ENCODE data around the gene INPP5B. TPM values are rescaled to one million over a fixed set of nuclear protein-coding genes. Genes with fewer than 3 reads are reported as not detected.
A peak's percentile ranks its signal among the peaks of the same experiment; 100 is the strongest.
"Not testable (repeated sequence)": the region's sequence is repeated elsewhere in the genome, so short reads cannot be mapped to it uniquely, and the experiment has no call there.

The INPP5B gene
- total and polyA plus RNA-seq, 8 donors: 7.5 to 16.1 (median 12.3) TPM

GRCh38 chr1:37905727-37906126 lies 41.1 kb downstream of the INPP5B start:
- no peak for TF ChIP-seq CTCF (IDR thresholded peaks at IDR 0.05)
- Histone ChIP-seq H3K4me3 (no peak overlapping the region), H3K27ac (no peak overlapping the region), H3K27me3 (no peaks in the 10 kb centered on the region), H3K9me3 (no peaks in the 10 kb centered on the region), H3K36me3 (no peaks in the 10 kb centered on the region), H3K4me1 (no peaks in the 10 kb centered on the region)
- WGBS, 2 donors: 98 to 100% methylated on average over 1 of the region's 1 CpG
- no peak for FAIRE-seq
- ATAC-seq: no peak
- intact Hi-C loops (cut with DNase I): no loop called here
- DNase-seq: no peak

GRCh38 chr1:37903921-37904320 lies 42.9 kb downstream of the INPP5B start:
- intact Hi-C loops (cut with DNase I); H3K36me3 ChIP-seq; FAIRE-seq; H3K4me3 ChIP-seq; H3K4me1 ChIP-seq; DNase-seq; H3K9me3 ChIP-seq; H3K27ac ChIP-seq; H3K27me3 ChIP-seq; ATAC-seq: not testable (repeated sequence)
- WGBS, 2 donors: 95 to 96% methylated on average over 6 of the region's 6 CpGs

DNA sequence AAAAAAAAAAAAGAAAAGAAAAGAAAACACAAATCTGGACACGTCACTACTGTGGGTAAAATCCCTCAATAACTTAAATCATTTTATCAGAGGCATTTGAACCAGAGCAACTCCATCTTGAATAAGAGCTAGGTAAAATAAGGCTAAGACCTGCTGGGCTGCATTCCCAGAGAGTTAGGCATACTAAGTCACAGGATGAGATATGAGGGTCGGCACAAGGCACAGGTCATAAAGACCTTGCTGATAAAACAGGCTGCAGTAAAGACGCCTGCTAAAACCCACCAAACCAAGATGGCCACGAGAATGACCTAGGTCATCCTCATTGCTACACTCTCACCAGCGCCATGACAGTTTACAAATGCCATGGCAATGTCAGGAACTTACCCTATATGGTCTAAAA lies 43.9 kb downstream of the INPP5B start:
- no peak for TF ChIP-seq CTCF (IDR thresholded peaks at IDR 0.05)
- FAIRE-seq (no peak), DNase-seq (no peak), ATAC-seq (no peak)
- Histone ChIP-seq H3K4me1 (no peaks in the 10 kb centered on the region), H3K27me3 (no peaks in the 10 kb centered on the region), H3K9me3 (no peaks in the 10 kb centered on the region), H3K36me3 (no peaks in the 10 kb centered on the region), H3K27ac (no peak overlapping the region), H3K4me3 (no peak overlapping the region)
- 85 to 86% methylated on average over 5 of the region's 5 CpGs for WGBS, 2 donors
- intact Hi-C loops (cut with DNase I): no loop called here

- TF ChIP-seq CTCF (IDR thresholded peaks at IDR 0.05): no peak
Observed at GRCh38 chr1:37901893-37902225, 45.0 kb downstream of the INPP5B start.

DNA sequence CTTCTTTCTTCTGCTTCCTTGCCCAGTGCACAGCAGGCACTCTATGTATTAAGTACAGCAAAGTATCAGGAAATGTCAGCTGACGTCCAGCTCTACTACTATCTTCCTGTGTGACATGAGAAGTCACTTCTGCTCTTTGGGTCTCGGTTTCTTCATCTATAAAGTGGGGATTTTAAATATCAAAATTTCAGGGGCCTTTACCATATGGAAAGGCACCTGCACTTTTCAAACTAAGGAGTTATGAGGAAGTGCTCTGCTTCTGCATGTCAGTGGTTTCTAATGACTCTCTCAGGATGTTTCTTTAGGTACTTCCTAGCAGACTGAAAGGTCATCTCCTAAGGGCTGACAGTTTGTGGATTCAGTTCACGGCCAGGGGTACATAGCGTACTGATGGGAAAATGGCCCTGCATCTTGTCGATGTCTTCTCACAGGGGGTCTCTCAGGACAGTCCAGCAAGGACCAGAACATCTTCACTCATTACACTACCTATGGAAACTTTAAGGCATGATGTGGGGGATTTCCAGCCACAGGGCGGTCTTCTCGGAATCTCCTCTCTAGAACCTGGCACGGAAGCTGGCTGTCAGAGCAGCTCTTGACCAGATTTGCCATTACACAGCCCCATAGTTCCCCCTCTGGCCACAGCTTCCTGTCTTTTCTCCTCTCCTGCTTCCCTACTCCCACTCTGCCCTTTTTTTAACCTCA lies 45.5 kb downstream of the INPP5B start:
- FAIRE-seq (no peak), DNase-seq (no peak), ATAC-seq (peak in 2 of 4 donors; percentile 41 to 42)
- intact Hi-C loops (cut with DNase I): no loop called here
- H3K27ac ChIP-seq: no peak overlapping the region
- no peaks in the 10 kb centered on the region for H3K27me3 ChIP-seq
- no peaks in the 10 kb centered on the region for H3K36me3 ChIP-seq
- no peak for TF ChIP-seq CTCF (IDR thresholded peaks at IDR 0.05)
- H3K4me3 ChIP-seq: no peak overlapping the region
- WGBS, 2 donors: 88 to 89% methylated on average over 8 of the region's 8 CpGs
- H3K4me1 ChIP-seq: no peaks in the 10 kb centered on the region
- H3K9me3 ChIP-seq: no peaks in the 10 kb centered on the region

More at GRCh38 chr1:37901893-37902225, 45.0 kb downstream of the INPP5B start:
- no peaks in the 10 kb centered on the region for H3K9me3 ChIP-seq
- H3K27me3 ChIP-seq: no peaks in the 10 kb centered on the region
- no peaks in the 10 kb centered on the region for H3K4me1 ChIP-seq
- intact Hi-C loops (cut with DNase I): no loop called here
- H3K27ac ChIP-seq: no peak overlapping the region
- ATAC-seq (no peak), DNase-seq (no peak), FAIRE-seq (no peak)
- no peaks in the 10 kb centered on the region for H3K36me3 ChIP-seq
- 92 to 96% methylated on average over 6 of the region's 6 CpGs for WGBS, 2 donors
- no peak overlapping the region for H3K4me3 ChIP-seq

DNA sequence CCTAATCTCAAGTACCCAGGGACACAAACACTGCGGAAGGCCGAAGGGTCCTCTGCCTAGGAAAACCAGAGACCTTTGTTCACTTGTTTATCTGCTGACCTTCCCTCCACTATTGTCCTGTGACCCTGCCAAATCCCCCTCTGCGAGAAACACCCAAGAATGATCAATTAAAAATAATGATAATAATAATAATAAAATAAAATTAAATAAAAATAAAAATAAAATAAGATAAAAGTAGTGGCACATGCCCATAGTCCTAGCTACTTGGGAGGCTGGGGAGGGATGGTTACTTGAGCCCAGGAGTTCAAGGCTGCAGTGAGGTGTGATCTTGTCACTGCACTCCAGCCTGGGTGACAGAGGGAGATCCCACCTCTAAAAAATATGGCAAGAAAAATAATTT lies 49.3 kb downstream of the INPP5B start:
- H3K36me3 ChIP-seq; intact Hi-C loops (cut with DNase I); DNase-seq; FAIRE-seq; H3K4me1 ChIP-seq; H3K27me3 ChIP-seq; ATAC-seq; H3K4me3 ChIP-seq; H3K27ac ChIP-seq; H3K9me3 ChIP-seq: not testable (repeated sequence)
- 94 to 97% methylated on average over 1 to 3 of the region's 3 CpGs for WGBS, 2 donors
